PC-3 (cell line): Measurements from ENCODE around the gene WNT7B.

Experiments
- EZH2 ChIP-seq: fragments of 300-600 bp; sonication (generic); IDR thresholded peaks from one replicate; pipeline ENCODE4 v1.6.1; 2017; ENCODE audit warnings: antibody characterized with exemption, mild to moderate bottlenecking, low read length; ENCODE audit not compliant: unreplicated experiment
- TF ChIP-seq, protein P1 (sequence below): fragments of 300-600 bp; sonication (generic); conservative IDR thresholded peaks from 2 replicates; pipeline ENCODE4 v1.5.1; 2017; ENCODE audit warnings: antibody characterized with exemption, low read depth, mild to moderate bottlenecking, low read length

DNA sequence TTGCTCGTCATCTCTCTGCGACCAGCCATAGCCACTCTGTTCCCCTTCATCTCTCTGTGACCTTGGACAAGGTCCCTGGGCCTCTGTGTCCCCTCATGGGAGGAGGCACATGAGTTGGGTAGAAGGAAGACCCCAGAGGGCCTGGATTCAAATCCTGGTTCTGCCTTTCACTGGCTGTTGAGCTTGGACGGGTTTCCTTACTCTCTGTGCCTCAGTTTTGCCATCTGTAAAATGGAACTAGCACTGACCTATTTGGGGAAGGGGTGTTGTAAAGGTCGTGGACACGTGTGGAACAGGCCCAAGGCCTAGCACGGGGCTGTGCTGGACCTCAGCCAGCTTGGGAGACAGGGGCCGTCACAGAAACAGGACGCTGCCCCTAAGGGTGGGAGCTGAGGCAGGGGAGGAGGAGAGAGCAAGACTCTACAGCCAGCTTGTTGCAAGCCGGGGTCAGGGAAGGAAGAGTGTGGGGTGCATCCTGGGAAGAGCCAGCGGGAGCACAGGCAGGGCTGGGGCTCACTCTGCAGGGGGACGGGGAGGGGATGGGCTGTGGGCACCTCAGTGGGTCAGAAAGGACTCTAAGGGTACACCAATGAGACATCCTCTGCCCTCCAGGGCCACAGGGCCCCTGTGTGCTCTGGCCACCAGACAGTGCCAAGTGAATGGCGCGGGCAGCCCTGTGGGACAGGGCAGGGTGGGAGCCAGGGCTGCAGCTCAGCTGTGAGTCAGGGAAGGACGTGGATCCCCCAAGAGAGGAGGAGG is 59.1 kb downstream of the WNT7B start:
- TF ChIP-seq, protein P1, sequence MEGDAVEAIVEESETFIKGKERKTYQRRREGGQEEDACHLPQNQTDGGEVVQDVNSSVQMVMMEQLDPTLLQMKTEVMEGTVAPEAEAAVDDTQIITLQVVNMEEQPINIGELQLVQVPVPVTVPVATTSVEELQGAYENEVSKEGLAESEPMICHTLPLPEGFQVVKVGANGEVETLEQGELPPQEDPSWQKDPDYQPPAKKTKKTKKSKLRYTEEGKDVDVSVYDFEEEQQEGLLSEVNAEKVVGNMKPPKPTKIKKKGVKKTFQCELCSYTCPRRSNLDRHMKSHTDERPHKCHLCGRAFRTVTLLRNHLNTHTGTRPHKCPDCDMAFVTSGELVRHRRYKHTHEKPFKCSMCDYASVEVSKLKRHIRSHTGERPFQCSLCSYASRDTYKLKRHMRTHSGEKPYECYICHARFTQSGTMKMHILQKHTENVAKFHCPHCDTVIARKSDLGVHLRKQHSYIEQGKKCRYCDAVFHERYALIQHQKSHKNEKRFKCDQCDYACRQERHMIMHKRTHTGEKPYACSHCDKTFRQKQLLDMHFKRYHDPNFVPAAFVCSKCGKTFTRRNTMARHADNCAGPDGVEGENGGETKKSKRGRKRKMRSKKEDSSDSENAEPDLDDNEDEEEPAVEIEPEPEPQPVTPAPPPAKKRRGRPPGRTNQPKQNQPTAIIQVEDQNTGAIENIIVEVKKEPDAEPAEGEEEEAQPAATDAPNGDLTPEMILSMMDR, result no peak
- TF ChIP-seq EZH2, result no peak
